ENCODE data around the gene KDM7A. TPM values are rescaled to one million over a fixed set of nuclear protein-coding genes. Genes with fewer than 3 reads are reported as not detected.

KDM7A gene
- total RNA-seq, 2 donors from 2014 or later = 9.6 to 26.5 TPM

- 70% methylated on average over 7 of the region's 7 CpGs for WGBS
- Histone ChIP-seq H3K4me1 (replicated peaks) (no peaks in the 10 kb centered on the region), H3K27me3 (replicated peaks; ENCODE audit: insufficient read depth) (no peaks in the 10 kb centered on the region), H3K36me3 (no peaks in the 10 kb centered on the region), H3K4me3 (no peak overlapping the region), H3K27ac (no peak overlapping the region), H3K9me3 (no peaks in the 10 kb centered on the region)
- intact Hi-C loops (cut with DNase I) = no loop called here
- DNase-seq (ENCODE audit: low spot score) = no peak
- TF ChIP-seq POLR2AphosphoS5 (IDR thresholded peaks at IDR 0.05) (no peak), POLR2A (IDR thresholded peaks at IDR 0.05) (no peak)
- TF ChIP-seq, protein P1, sequence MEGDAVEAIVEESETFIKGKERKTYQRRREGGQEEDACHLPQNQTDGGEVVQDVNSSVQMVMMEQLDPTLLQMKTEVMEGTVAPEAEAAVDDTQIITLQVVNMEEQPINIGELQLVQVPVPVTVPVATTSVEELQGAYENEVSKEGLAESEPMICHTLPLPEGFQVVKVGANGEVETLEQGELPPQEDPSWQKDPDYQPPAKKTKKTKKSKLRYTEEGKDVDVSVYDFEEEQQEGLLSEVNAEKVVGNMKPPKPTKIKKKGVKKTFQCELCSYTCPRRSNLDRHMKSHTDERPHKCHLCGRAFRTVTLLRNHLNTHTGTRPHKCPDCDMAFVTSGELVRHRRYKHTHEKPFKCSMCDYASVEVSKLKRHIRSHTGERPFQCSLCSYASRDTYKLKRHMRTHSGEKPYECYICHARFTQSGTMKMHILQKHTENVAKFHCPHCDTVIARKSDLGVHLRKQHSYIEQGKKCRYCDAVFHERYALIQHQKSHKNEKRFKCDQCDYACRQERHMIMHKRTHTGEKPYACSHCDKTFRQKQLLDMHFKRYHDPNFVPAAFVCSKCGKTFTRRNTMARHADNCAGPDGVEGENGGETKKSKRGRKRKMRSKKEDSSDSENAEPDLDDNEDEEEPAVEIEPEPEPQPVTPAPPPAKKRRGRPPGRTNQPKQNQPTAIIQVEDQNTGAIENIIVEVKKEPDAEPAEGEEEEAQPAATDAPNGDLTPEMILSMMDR (IDR thresholded peaks at IDR 0.05) = no peak
These were observed 23.1 kb downstream of the KDM7A start for GRCh38 chr7:140153666-140154161.

- Histone ChIP-seq H3K9me3 (no peaks in the 10 kb centered on the region), H3K36me3 (no peaks in the 10 kb centered on the region), H3K27ac (no peak overlapping the region), H3K27me3 (replicated peaks; ENCODE audit: insufficient read depth) (no peaks in the 10 kb centered on the region), H3K4me1 (replicated peaks) (no peaks in the 10 kb centered on the region), H3K4me3 (no peak overlapping the region)
- intact Hi-C loops (cut with DNase I) = no loop called here
- TF ChIP-seq, protein P1 (IDR thresholded peaks at IDR 0.05) = no peak
- no peak for TF ChIP-seq POLR2AphosphoS5 (IDR thresholded peaks at IDR 0.05)
- no peak for TF ChIP-seq POLR2A (IDR thresholded peaks at IDR 0.05)
- 72% methylated on average over 4 of the region's 4 CpGs for WGBS
- no peak for DNase-seq (ENCODE audit: low spot score)
These were observed 30.2 kb downstream of the KDM7A start for GRCh38 chr7:140146574-140146973.

DNA sequence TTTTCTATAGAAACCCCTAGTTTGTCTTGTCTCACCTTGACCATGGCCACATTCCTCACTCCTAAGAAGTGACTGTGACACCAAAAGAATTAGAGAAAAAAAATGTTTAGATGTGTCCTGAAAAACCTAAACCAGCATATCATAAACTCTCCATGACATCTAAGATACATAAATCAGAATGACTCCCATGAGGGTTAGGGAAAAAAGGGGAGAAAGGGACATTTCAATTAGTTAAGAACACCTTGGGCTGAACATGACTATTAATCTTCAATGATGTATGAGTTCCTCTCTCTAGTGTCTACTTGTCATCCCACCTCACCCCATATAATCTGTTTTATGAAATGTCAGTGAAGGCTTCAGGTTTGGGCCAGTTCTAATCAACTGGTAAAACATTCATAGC, 31.1 kb downstream of the KDM7A start:
- no peaks in the 10 kb centered on the region for H3K36me3 ChIP-seq
- H3K27ac ChIP-seq = no peak overlapping the region
- no peak for DNase-seq (ENCODE audit: low spot score)
- no peaks in the 10 kb centered on the region for H3K4me1 ChIP-seq (replicated peaks)
- H3K27me3 ChIP-seq (replicated peaks; ENCODE audit: insufficient read depth) = no peaks in the 10 kb centered on the region
- H3K4me3 ChIP-seq = no peak overlapping the region
- no peaks in the 10 kb centered on the region for H3K9me3 ChIP-seq
- TF ChIP-seq, protein P1 (IDR thresholded peaks at IDR 0.05) = no peak
- TF ChIP-seq POLR2AphosphoS5 (IDR thresholded peaks at IDR 0.05) (no peak), POLR2A (IDR thresholded peaks at IDR 0.05) (no peak)
- intact Hi-C loops (cut with DNase I) = no loop called here

DNA sequence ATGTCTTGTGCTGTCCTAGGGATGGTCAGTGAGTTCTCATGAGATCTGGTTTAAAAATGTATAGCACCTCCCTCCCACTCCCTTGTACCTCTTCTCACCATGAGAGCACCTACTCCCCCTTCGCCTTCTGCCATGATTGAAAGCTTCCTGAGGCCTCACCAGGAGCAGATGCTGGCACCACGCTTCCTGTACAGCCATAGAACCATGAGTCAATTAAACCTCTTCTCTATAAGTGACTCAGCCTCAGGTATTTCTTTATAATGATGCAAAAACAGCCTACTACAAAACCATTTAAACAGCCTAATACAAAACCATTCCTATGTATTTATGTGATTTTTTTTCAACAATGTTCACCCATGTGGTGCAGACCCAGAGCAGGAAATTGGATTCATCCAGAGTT, 32.0 kb downstream of the KDM7A start:
- DNase-seq (ENCODE audit: low spot score) = no peak
- Histone ChIP-seq H3K9me3 (no peaks in the 10 kb centered on the region), H3K4me1 (replicated peaks) (no peaks in the 10 kb centered on the region), H3K27me3 (replicated peaks; ENCODE audit: insufficient read depth) (no peaks in the 10 kb centered on the region), H3K4me3 (no peak overlapping the region), H3K36me3 (no peaks in the 10 kb centered on the region), H3K27ac (no peak overlapping the region)
- no peak for TF ChIP-seq POLR2AphosphoS5 (IDR thresholded peaks at IDR 0.05)
- TF ChIP-seq, protein P1 (IDR thresholded peaks at IDR 0.05) = no peak
- TF ChIP-seq POLR2A (IDR thresholded peaks at IDR 0.05) = no peak
- WGBS = 100% methylated on average over 2 of the region's 2 CpGs
- intact Hi-C loops (cut with DNase I) = no loop called here

DNA sequence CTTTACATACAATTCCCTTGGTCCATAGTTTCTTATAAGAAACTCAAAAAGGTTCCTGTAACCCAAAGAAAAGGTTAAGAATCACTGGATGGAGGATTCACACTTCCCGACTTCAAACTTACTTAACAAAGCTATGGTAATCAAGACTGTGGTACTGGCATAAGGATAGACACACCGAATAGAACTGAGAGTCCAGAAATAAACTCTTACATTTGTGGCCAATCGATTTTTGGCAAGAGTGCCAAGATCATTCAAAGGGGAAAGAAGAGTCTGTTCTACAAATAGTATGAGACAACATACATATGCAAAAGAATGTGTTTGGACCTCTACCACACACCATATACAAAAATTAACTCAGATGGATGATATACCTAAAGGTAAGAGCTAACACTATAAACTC, 32.8 kb downstream of the KDM7A start:
- WGBS = 79% methylated on average over 3 of the region's 3 CpGs
- Histone ChIP-seq H3K36me3 (no peaks in the 10 kb centered on the region), H3K27ac (no peak overlapping the region), H3K9me3 (no peaks in the 10 kb centered on the region), H3K4me1 (replicated peaks) (no peaks in the 10 kb centered on the region), H3K4me3 (no peak overlapping the region), H3K27me3 (replicated peaks; ENCODE audit: insufficient read depth) (no peaks in the 10 kb centered on the region)
- DNase-seq (ENCODE audit: low spot score) = no peak
- TF ChIP-seq, protein P1 (IDR thresholded peaks at IDR 0.05) = no peak
- TF ChIP-seq POLR2AphosphoS5 (IDR thresholded peaks at IDR 0.05) (no peak), POLR2A (IDR thresholded peaks at IDR 0.05) (no peak)
- intact Hi-C loops (cut with DNase I) = no loop called here

Measured in prostate gland (tissue), 2 donors.